Neural cell (in vitro differentiated cells): ENCODE measurements around the gene SOCS3. TPM values are rescaled to one million over a fixed set of nuclear protein-coding genes. Genes with fewer than 3 reads are reported as not detected.

Experiments used
- H2AFZ ChIP-seq: fragments of 200-600, 300-800 bp; sonication (generic), shearing (Covaris generic); 2 replicates; pipeline ENCODE4 v1.6.0; 2014; ENCODE audit warnings: low read depth, mild to moderate bottlenecking, antibody characterized with exemption, low read length, moderate library complexity
- H3F3A ChIP-seq: fragments of 200-600 bp; shearing (Covaris generic); 2 replicates; pipeline ENCODE4 v1.6.1; 2016; ENCODE audit warnings: mild to moderate bottlenecking, moderate library complexity, mixed read lengths, antibody characterized with exemption, low read length; ENCODE audit not compliant: insufficient read depth, poor library complexity, severe bottlenecking
- H3K27ac ChIP-seq: fragments of 200-600, 300-800 bp; sonication (generic), shearing (Covaris generic); 2 replicates; pipeline ENCODE4 v1.5.1; 2014; ENCODE audit warnings: mild to moderate bottlenecking, low read length, moderate library complexity
- H3K27me3 ChIP-seq: fragments of 300-800, 200-600 bp; sonication (generic), shearing (Covaris generic); 2 replicates; pipeline ENCODE4 v1.6.0; 2014; ENCODE audit warnings: mild to moderate bottlenecking, low read depth, low read length, moderate library complexity; ENCODE audit not compliant: insufficient read depth
- H3K36me3 ChIP-seq: fragments of 300-800, 200-600 bp; sonication (generic), shearing (Covaris generic); 2 replicates; pipeline ENCODE4 v1.5.1; 2014; ENCODE audit warnings: mild to moderate bottlenecking, antibody characterized with exemption, low read length, moderate library complexity; ENCODE audit not compliant: insufficient read depth
- H3K4me2 ChIP-seq: fragments of 300-800, 200-600 bp; sonication (generic), shearing (Covaris generic); 2 replicates; pipeline ENCODE4 v1.6.0; 2014; ENCODE audit warnings: mild to moderate bottlenecking, low read length
- H3K4me3 ChIP-seq: fragments of 300-800, 200-600 bp; sonication (generic), shearing (Covaris generic); 2 replicates; pipeline ENCODE4 v1.5.1; 2014; ENCODE audit warnings: mild to moderate bottlenecking, low read length, moderate library complexity
- H3K79me2 ChIP-seq: fragments of 200-600 bp; shearing (Covaris generic); replicated peaks from 2 replicates; pipeline ENCODE4 v1.6.0; 2014; ENCODE audit warnings: mild to moderate bottlenecking, low read length, moderate library complexity; ENCODE audit not compliant: insufficient read depth
- H3K9ac ChIP-seq: fragments of 300-800, 200-600 bp; sonication (generic), shearing (Covaris generic); 2 replicates; pipeline ENCODE4 v1.6.1; 2016; ENCODE audit warnings: mild to moderate bottlenecking, low read length, mixed read lengths
- H3K9me2 ChIP-seq: fragments of 200-600 bp; shearing (Covaris generic); 2 replicates; pipeline ENCODE4 v1.6.1; 2016; ENCODE audit warnings: mild to moderate bottlenecking, low read length, mixed read lengths; ENCODE audit not compliant: insufficient read depth
- H3K9me3 ChIP-seq: fragments of 200-600, 300-800 bp; sonication (generic), shearing (Covaris generic); 2 replicates; pipeline ENCODE4 v1.6.1; 2016; ENCODE audit warnings: mild to moderate bottlenecking, mixed run types, low read length, moderate library complexity, mixed read lengths
- H4K20me1 ChIP-seq: fragments of 200-600 bp; shearing (Covaris generic); 2 replicates; pipeline ENCODE4 v1.6.1; 2016; ENCODE audit warnings: mild to moderate bottlenecking, mixed run types; ENCODE audit not compliant: insufficient read depth
- CTCF ChIP-seq: fragments of 450-650 bp; IDR thresholded peaks from 2 replicates; pipeline ENCODE4 v1.5.1; 2014; ENCODE audit warnings: antibody characterized with exemption, mild to moderate bottlenecking, moderate library complexity; ENCODE audit not compliant: poor library complexity, severe bottlenecking
- EP300 ChIP-seq: fragments of 450-650 bp; conservative IDR thresholded peaks from 2 replicates; pipeline ENCODE4 v1.6.1; 2014; ENCODE audit warnings: antibody characterized with exemption, mild to moderate bottlenecking, moderate library complexity; ENCODE audit not compliant: poor library complexity, severe bottlenecking
- EZH2 ChIP-seq: fragments of 200-600, 300-800 bp; shearing (Covaris generic), sonication (generic); IDR thresholded peaks from 2 replicates; pipeline ENCODE4 v1.6.1; 2014; ENCODE audit warnings: antibody characterized with exemption, low read length, borderline replicate concordance, mild to moderate bottlenecking; ENCODE audit not compliant: insufficient read depth, poor library complexity, severe bottlenecking
- MXI1 ChIP-seq: fragments of 450-650 bp; conservative IDR thresholded peaks from 2 replicates; pipeline ENCODE4 v1.6.1; 2014; ENCODE audit warnings: antibody characterized with exemption, mild to moderate bottlenecking; ENCODE audit not compliant: poor library complexity, severe bottlenecking
- POLR2AphosphoS5 ChIP-seq: IDR thresholded peaks from 2 replicates; pipeline ENCODE4 v1.6.1; 2012
- RAD21 ChIP-seq: fragments of 450-650 bp; conservative IDR thresholded peaks from 2 replicates; pipeline ENCODE4 v1.6.1; 2014; ENCODE audit warnings: antibody characterized with exemption, mild to moderate bottlenecking, moderate library complexity
- REST ChIP-seq: IDR thresholded peaks from 2 replicates; pipeline ENCODE4 v1.6.1; 2012; ENCODE audit warnings: borderline replicate concordance
- SMC3 ChIP-seq: fragments of 450-650 bp; conservative IDR thresholded peaks from 2 replicates; pipeline ENCODE4 v1.6.1; 2014; ENCODE audit warnings: antibody characterized with exemption, mild to moderate bottlenecking, moderate library complexity; ENCODE audit not compliant: poor library complexity
- TAF1 ChIP-seq: IDR thresholded peaks from 2 replicates; pipeline ENCODE4 v1.6.1; 2012; ENCODE audit warnings: low read depth
- polyA plus RNA-seq: library from polyadenylated mRNA; depleted of rRNA; stranded (reverse); fragments of >200 nt; gene quantifications from 2 replicates; pipeline ENCODE4 v1.2.3, GENCODE V29; 2014

SOCS3 gene
- polyA plus RNA-seq, 1 donor from 2014 or later: 5.4 TPM

GRCh38 chr17:78316115-78316866 lies 43.6 kb downstream of the SOCS3 start:
- Histone ChIP-seq H4K20me1 (no peaks in the 10 kb centered on the region), H3K36me3 (no peaks in the 10 kb centered on the region), H3K79me2 (no peaks in the 10 kb centered on the region), H3F3A (no peaks in the 10 kb centered on the region), H3K27me3 (peaks cover 33% of the 10 kb centered on the region), H3K4me3 (no peak overlapping the region), H3K4me2 (no peak overlapping the region), H3K9ac (no peak overlapping the region), H2AFZ (no peak overlapping the region), H3K9me3 (no peaks in the 10 kb centered on the region), H3K27ac (no peak overlapping the region), H3K9me2 (no peaks in the 10 kb centered on the region)
- no peak for TF ChIP-seq CTCF

- Histone ChIP-seq H3F3A (no peaks in the 10 kb centered on the region), H4K20me1 (no peaks in the 10 kb centered on the region), H3K9me2 (no peaks in the 10 kb centered on the region), H3K9ac (no peak overlapping the region), H3K36me3 (no peaks in the 10 kb centered on the region), H3K27ac (no peak overlapping the region), H3K79me2 (no peaks in the 10 kb centered on the region), H3K27me3 (peaks cover 34% of the 10 kb centered on the region), H2AFZ (no peak overlapping the region), H3K4me2 (no peak overlapping the region), H3K4me3 (no peak overlapping the region), H3K9me3 (no peaks in the 10 kb centered on the region)
- TF ChIP-seq RAD21: no peak
- no peak for TF ChIP-seq REST
- no peak for TF ChIP-seq EZH2
- no peak for TF ChIP-seq TAF1
- no peak for TF ChIP-seq EP300
- no peak for TF ChIP-seq POLR2AphosphoS5
- TF ChIP-seq MXI1: no peak
- TF ChIP-seq SMC3: no peak
- TF ChIP-seq CTCF: no peak
Measured at GRCh38 chr17:78315355-78316114, 44.3 kb downstream of the SOCS3 start.
